DOHH2 (cell line): ENCODE results near the gene WNK4.

Experiments
- H3F3A ChIP-seq: fragments of 200-600 bp; sonication (generic), shearing (Covaris generic); 2 replicates; pipeline ENCODE4 v1.6.0; 2016; ENCODE audit warnings: antibody characterized with exemption, mild to moderate bottlenecking; ENCODE audit not compliant: control insufficient read depth, insufficient read depth
- H3K27ac ChIP-seq: fragments of 200-600 bp; sonication (generic); 2 replicates; pipeline ENCODE4 v1.5.1; 2014; ENCODE audit warnings: low read depth, mild to moderate bottlenecking, low read length, moderate library complexity
- H3K27me3 ChIP-seq: fragments of 200-600 bp; sonication (generic); 2 replicates; pipeline ENCODE4 v1.6.1; 2014; ENCODE audit warnings: mild to moderate bottlenecking, low read length, mixed read lengths; ENCODE audit not compliant: control insufficient read depth
- H3K36me3 ChIP-seq: fragments of 200-600 bp; sonication (generic); 2 replicates; pipeline ENCODE4 v1.6.1; 2014; ENCODE audit warnings: mild to moderate bottlenecking, low read length, moderate library complexity, mixed read lengths; ENCODE audit not compliant: control insufficient read depth
- H3K4me1 ChIP-seq: fragments of 200-600 bp; sonication (generic); 2 replicates; pipeline ENCODE4 v1.6.1; 2014; ENCODE audit warnings: mild to moderate bottlenecking, low read length, mixed read lengths; ENCODE audit not compliant: control insufficient read depth
- H3K4me2 ChIP-seq: fragments of 200-600 bp; sonication (generic); 2 replicates; pipeline ENCODE4 v1.6.0; 2014; ENCODE audit warnings: mild to moderate bottlenecking, low read length, moderate library complexity
- H3K4me3 ChIP-seq: fragments of 200-600 bp; sonication (generic); 2 replicates; pipeline ENCODE4 v1.5.1; 2014; ENCODE audit warnings: mild to moderate bottlenecking, low read length, mixed read lengths
- H3K79me2 ChIP-seq: fragments of 200-600 bp; sonication (generic); 2 replicates; pipeline ENCODE4 v1.6.1; 2014; ENCODE audit warnings: mild to moderate bottlenecking, low read length, mixed read lengths; ENCODE audit not compliant: control insufficient read depth
- H3K9me2 ChIP-seq: fragments of 200-600 bp; sonication (generic); replicated peaks from 2 replicates; pipeline ENCODE4 v1.6.1; 2014; ENCODE audit warnings: mild to moderate bottlenecking, low read length, mixed read lengths; ENCODE audit not compliant: control insufficient read depth
- H3K9me3 ChIP-seq: fragments of 200-600 bp; sonication (generic); 2 replicates; pipeline ENCODE4 v1.6.1; 2014; ENCODE audit warnings: antibody characterized with exemption, low read length, mixed read lengths; ENCODE audit not compliant: control insufficient read depth, insufficient read depth
- H4K20me1 ChIP-seq: fragments of 200-600 bp; sonication (generic); 2 replicates; pipeline ENCODE4 v1.6.0; 2014; ENCODE audit warnings: low read depth, mild to moderate bottlenecking, antibody characterized with exemption, low read length, moderate library complexity; ENCODE audit not compliant: control insufficient read depth, insufficient read depth
- CTCF ChIP-seq: fragments of 200-600 bp; sonication (generic); IDR thresholded peaks from one replicate; pipeline ENCODE4 v1.5.1; 2014; ENCODE audit warnings: antibody characterized with exemption, mild to moderate bottlenecking, low read depth, low read length; ENCODE audit not compliant: poor library complexity, severe bottlenecking
- EZH2phosphoT487 ChIP-seq: fragments of 200-600 bp; sonication (generic); IDR thresholded peaks from 2 replicates; pipeline ENCODE4 v1.6.1; 2017; ENCODE audit warnings: borderline replicate concordance, mild to moderate bottlenecking, antibody characterized with exemption, low read length, moderate library complexity, mixed read lengths

WNK4 gene

GRCh38 chr17:42754782-42755181, 25.6 kb upstream of the WNK4 start:
- Histone ChIP-seq H3K79me2 (no peaks in the 10 kb centered on the region), H3F3A (no peaks in the 10 kb centered on the region), H4K20me1 (no peaks in the 10 kb centered on the region), H3K4me3 (no peak overlapping the region), H3K27ac (no peak overlapping the region), H3K27me3 (peaks cover 23% of the 10 kb centered on the region), H3K9me2 (no peaks in the 10 kb centered on the region), H3K36me3 (no peaks in the 10 kb centered on the region), H3K9me3 (no peaks in the 10 kb centered on the region), H3K4me2 (no peak overlapping the region), H3K4me1 (peaks cover 6% of the 10 kb centered on the region)
- TF ChIP-seq EZH2phosphoT487 (no peak), CTCF (no peak)

- no peak overlapping the region for H3K4me2 ChIP-seq
- H3K27ac ChIP-seq, result no peak overlapping the region
- no peaks in the 10 kb centered on the region for H3K9me3 ChIP-seq
- no peaks in the 10 kb centered on the region for H3F3A ChIP-seq
- no peak for TF ChIP-seq CTCF
- TF ChIP-seq EZH2phosphoT487, result no peak
- no peaks in the 10 kb centered on the region for H4K20me1 ChIP-seq
- no peaks in the 10 kb centered on the region for H3K9me2 ChIP-seq
- peaks cover 38% of the 10 kb centered on the region for H3K27me3 ChIP-seq
- no peaks in the 10 kb centered on the region for H3K36me3 ChIP-seq
- no peaks in the 10 kb centered on the region for H3K79me2 ChIP-seq
- no peak overlapping the region for H3K4me3 ChIP-seq
- H3K4me1 ChIP-seq, result peaks cover 19% of the 10 kb centered on the region
These were observed 20.3 kb upstream of the WNK4 start for GRCh38 chr17:42759982-42760651.

- H3K27me3 ChIP-seq, result peaks cover 35% of the 10 kb centered on the region
- no peaks in the 10 kb centered on the region for H3K9me2 ChIP-seq
- peaks cover 19% of the 10 kb centered on the region for H3K4me1 ChIP-seq
- H3K4me2 ChIP-seq, result no peak within 1 kb of the TSS
- no peaks in the 10 kb centered on the region for H3K36me3 ChIP-seq
- no peak for TF ChIP-seq CTCF
- TF ChIP-seq EZH2phosphoT487, result no peak
- no peaks in the 10 kb centered on the region for H4K20me1 ChIP-seq
- H3K79me2 ChIP-seq, result no peaks in the 10 kb centered on the region
- no peaks in the 10 kb centered on the region for H3K9me3 ChIP-seq
- H3F3A ChIP-seq, result no peaks in the 10 kb centered on the region
- no peak within 1 kb of the TSS for H3K27ac ChIP-seq
- no peak within 1 kb of the TSS for H3K4me3 ChIP-seq
These were observed 19.5 kb upstream of the WNK4 start, which contains the start of gene RAMP2 for GRCh38 chr17:42760652-42761581. Gene RAMP2 (plus strand): TSS chr17:42761227. CDS start chr17:42761262, 35 bp downstream.
